Uterus (tissue), 2 donors: ENCODE data around the gene CNST.

Source experiments
- CTCF ChIP-seq, 4 experiments: fragments of 200-600 bp in 2 of 4; fragments of 450-650 bp in 2 of 4; sonication (generic) in 2 of 4; IDR thresholded peaks; one replicate each; pipeline ENCODE4 v1.5.1; 2016 to 2019; ENCODE audit warnings: antibody characterized with exemption in 4 of 4, mild to moderate bottlenecking in 2 of 4, moderate library complexity in 1 of 4
- POLR2A ChIP-seq, 2 donors: fragments of 450-650 bp; IDR thresholded peaks; one replicate each; pipeline ENCODE4 v1.6.1; 2016; ENCODE audit warnings: antibody characterized with exemption in 2 of 2, mild to moderate bottlenecking in 1 of 2, moderate library complexity in 1 of 2

GRCh38 chr1:246680696-246681130 is 114.5 kb downstream of the CNST start:
- TF ChIP-seq CTCF (IDR thresholded peaks at IDR 0.05) (no peak), POLR2A (IDR thresholded peaks at IDR 0.05) (no peak)
